Stimulated activated CD8-positive, alpha-beta memory T cell treated with anti-CD3 and anti-CD28 coated beads, Interleukin-15, amount 100 ng/mL, for 4 hours (primary cell): ENCODE data around the gene TIGD1.

Experiments
- DNase-seq, 2 donors: peaks; one replicate each; pipeline ENCODE4 v3.0.0-alpha.2; 2020; ENCODE audit warnings: low read depth in 2 of 2

TIGD1 gene

GRCh38 chr2:232523682-232524597, 26.4 kb downstream of the TIGD1 start:
- DNase-seq: no peak

DNA sequence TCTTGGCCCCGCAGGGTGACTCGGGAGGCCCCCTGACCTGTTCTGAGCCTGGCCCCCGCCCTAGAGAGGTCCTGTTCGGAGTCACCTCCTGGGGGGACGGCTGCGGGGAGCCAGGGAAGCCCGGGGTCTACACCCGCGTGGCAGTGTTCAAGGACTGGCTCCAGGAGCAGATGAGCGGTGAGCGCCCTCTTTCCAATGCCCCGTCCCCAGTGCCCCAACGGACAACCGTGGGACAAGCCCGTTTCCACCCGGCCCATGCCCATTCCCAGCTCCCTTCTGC, 27.0 kb downstream of the TIGD1 start:
- no peak for DNase-seq

DNA sequence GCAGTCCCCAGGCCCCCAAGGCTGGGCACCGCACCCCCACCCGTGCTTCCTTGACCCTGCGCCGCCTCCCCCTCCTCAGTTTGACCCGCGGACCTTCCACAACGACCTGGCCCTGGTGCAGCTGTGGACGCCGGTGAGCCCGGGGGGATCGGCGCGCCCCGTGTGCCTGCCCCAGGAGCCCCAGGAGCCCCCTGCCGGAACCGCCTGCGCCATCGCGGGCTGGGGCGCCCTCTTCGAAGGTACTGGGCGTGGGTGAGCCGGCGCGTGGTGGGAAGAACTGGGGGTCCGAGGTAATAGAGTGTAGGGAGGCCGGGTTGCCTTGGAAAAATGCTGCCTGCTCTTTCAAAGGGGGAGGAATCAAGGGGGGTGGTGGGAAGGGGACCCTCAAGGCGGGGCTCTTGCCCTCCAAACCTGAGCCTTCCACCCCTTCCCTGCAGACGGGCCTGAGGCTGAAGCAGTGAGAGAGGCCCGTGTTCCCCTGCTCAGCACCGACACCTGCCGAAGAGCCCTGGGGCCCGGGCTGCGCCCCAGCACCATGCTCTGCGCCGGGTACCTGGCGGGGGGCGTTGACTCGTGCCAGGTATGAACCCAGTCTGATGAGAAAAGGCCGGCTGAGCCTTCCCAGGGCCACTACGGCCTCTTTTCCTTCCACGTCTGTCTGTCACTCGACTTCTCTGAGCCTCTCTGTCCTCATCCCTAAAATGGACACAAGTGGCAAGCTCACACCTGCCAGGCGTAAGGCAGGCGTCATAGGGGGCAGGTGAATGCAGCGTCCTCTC, 27.5 kb downstream of the TIGD1 start:
- DNase-seq: no peak

GRCh38 chr2:232521959-232522622, 28.3 kb downstream of the TIGD1 start:
- DNase-seq: peak in 1 of 2 donors; percentile 34

GRCh38 chr2:232521098-232521497, 29.3 kb downstream of the TIGD1 start:
- DNase-seq: no peak

DNA sequence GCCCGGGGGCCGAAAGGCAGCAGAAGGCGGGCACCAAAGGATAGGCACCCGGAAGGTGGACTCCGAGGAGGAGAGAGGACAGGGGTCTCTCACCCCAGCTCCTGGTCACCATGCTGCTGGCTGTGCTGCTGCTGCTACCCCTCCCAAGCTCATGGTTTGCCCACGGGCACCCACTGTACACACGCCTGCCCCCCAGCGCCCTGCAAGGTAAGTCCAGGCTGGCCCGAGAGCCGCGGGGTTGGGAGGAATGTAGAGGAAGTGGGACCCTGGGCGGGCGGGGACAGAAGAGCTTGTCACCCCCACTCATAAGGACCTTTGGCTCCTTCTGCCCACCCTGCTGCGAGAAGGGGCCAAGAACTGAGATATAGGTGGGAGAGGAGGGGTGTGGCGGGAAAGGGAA, 29.9 kb downstream of the TIGD1 start:
- DNase-seq: no peak

DNA sequence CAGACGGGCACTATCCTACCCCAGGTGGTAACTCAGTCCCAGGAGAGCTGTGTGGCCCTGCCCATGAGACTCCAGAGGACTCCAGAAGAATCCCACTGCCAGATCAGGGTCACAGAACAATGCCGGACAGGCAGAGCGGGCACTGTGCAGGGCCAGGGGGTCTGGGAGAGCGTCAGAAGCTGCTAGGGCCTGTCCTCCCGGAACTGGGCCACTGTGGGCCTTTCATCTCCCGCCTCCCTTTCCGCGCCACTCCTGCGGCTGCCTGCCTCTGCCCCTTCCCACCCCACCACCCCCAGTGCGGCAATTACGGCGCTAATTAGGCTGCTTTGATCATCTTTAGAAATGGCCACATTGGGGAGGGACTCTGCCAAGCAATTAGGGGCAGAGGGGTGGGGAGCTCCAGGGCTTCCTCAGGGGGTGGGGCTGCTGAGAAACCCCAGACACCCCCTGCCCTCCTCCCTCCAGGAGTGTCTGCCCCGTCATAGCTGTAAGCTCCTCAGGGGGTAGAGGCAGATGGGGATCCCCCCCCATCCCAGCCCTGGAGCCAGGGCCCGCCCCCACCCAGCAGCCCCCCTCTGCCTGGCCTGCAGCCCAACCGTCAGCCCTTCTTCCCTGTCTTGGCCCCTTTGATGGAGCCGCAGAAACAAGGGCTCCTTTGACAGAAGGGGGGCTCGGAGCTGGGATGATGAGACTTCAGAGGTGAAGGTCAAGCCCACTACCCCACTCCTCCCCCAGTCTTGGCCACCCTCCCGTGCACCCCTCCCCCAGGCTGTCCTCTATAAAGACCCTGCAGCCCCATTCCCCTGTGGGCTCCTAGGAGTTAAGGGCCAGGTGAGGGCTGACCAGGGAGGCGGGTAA, 30.5 kb downstream of the TIGD1 start, which contains the start of gene PRSS56:
Gene PRSS56 (plus strand): TSS at position 808 of the 858 bp plus-strand sequence. CDS start 211 bp downstream, outside the sequence.
- DNase-seq: no peak

DNA sequence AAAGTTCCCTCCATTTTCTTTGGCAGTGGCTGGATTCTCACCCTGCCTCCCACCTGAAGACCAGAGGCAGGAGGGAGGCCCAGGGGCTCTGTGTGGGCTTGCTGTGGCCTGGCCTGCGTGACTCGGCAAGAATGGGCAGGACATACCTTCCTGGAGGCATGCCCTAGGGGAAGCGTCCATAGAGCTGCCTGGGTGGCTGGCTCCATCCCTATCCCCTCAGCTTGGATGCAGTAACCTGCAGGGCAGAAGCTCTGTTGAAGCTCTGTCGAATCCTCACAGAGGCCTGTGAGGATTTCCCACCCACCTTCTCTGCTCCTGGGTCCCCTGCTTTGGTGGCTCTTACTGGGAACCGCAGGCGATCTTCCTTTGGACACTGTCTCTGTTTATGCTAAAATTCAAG, 31.5 kb downstream of the TIGD1 start:
- DNase-seq: no peak

DNA sequence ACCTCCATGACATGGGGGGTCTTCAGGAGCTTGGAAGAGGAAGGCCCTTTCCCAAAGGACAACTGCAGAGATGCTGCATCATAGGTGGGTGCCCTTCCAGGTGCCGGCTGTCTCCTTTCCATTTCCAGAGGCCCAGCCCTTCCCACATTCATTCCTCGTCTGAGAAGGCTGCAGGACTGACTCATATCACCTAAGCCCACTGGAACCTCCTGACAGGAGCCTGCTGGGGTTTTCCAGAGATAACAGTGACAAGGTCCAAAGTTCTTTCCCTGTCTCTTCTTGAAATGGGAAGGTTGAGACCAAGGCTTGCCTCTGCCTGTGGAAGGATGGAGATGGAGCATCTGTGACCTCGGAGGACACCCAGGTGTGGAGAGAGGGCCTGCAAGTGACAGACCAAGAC, 33.8 kb downstream of the TIGD1 start:
- no peak for DNase-seq

DNA sequence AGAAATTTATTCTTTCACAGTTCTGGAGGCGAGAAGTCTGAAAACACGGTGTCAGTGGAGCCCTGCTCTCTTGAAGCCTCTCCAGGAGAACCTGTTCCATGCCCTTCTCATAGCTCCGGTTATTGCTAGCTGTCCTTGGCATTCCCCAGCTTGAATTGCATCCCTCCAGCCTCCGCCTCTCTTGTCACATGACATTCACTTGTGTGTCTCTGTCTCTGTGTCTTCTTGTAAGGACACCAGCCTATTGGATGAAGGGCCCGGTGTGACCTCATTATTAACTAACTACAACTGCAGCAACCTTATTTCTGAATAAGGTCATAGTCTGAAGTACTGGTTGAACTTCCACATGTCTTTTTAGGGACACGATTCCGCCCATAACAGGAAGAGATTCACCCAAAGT, 34.7 kb downstream of the TIGD1 start:
- DNase-seq: no peak

GRCh38 chr2:232513353-232513752, 37.0 kb downstream of the TIGD1 start:
- DNase-seq: no peak

DNA sequence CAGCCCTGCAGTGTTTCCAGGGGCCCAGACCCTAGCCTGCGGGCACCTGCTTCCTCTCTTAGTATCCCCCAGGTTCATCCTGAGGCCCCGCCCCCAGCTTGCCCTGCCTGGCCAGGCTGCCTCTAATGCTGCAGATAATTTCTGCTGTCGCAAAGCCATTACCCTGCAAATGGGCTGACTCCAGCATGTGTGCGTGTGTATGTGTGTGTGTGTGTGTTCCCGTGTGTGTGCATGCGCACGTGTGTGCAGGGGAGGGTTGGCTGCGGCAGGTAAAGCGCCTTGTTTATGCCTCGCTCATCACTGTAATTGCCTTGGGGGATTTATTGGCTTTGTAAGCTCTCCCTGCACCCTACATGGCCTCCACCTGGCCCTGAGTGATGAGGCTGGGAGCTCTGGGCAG, 37.8 kb downstream of the TIGD1 start:
- DNase-seq: no peak

- DNase-seq: no peak
These were observed 38.9 kb downstream of the TIGD1 start for GRCh38 chr2:232511336-232511890.

DNA sequence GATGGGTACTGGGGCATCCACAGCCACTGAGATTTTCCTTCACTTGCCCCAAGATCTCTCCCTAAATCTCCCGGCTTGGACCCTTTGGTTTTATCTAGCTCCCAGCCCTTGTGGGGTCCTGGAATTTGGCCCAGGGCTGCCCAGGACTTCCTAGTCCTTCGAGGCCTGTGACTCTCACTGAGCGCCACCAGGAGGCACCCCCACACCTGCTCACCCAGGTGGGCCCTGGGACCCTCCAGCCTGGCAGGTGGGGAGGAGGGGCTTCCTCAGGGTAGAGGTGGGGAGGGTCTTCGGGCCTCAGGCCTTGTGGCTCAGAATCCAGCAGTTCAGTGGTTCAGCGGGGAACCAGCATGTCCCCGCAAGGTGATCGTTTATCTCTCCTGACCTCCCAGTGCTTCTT, 42.1 kb downstream of the TIGD1 start:
- DNase-seq: no peak

- no peak for DNase-seq
These were observed 43.6 kb downstream of the TIGD1 start for GRCh38 chr2:232506709-232507108.

GRCh38 chr2:232505856-232506255, 44.5 kb downstream of the TIGD1 start:
- no peak for DNase-seq

- no peak for DNase-seq
These were observed 45.9 kb downstream of the TIGD1 start for GRCh38 chr2:232504438-232504837.

GRCh38 chr2:232503809-232504323, 46.5 kb downstream of the TIGD1 start:
- no peak for DNase-seq

DNA sequence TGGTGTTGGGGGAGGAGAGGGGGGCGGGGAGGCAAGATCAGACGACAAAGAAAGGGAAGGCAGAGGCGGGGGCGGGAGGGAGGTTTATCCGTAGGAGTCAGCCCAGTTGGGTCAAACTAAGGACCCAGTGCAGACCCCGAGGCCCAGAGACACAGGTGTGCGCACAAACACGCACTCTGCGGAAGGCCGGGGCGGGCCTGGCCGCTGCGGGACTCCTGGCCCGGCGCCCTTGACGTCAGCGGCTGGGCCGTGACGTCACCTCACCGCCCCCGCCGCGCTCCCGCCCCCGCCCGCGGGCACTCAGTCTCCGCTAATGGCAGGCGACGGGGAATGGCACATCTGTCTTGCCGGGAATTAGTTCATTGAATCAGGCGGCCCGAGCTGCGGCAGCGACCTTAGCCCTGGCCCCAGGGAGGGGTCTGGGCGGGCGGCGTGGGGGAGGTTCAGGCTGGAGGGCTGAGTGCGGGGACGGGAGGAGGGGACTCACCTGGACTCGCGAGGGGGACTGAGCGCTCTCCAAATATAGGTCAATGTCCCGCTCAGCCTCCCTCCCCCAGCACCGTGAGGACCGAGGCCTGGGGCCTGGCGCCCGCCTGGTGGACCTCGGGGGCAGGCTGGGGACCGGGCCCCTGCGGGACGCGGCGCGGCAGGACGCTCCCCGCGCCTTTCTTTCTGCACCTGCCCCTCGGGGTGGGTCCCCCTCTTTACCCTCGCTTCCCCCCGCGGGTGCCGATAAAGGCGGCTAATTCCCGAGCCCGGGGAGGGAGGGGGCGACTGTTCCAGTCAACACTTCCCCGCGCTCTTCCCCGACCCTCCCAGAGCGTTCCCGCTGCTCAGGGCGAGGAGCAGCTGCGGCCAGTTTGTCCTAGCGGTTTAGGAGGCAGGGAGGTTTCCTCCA, 47.2 kb downstream of the TIGD1 start:
- peak in 1 of 2 donors; percentile 21 for DNase-seq

DNA sequence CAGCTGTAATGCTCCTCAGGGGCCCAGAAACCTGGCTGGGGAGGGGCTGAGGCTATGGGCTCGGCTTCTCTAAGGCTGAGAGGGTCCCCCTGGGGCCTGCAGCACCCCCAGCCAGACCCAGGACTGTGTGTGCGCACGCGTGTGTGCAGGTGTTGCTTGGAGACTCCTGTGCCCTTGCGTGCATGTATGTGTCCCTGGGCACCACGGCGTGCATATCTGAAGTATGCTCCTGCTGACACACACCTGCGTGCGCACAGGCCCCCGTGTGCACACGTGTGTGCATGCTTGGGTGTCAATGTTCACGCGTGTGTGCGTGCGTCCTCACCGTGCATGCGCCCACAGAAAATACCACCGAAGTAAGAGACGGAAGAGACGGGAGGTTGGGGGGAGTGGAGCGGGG, 47.8 kb downstream of the TIGD1 start:
- no peak for DNase-seq
